ENCODE data around the gene TNFSF13B.

DNA sequence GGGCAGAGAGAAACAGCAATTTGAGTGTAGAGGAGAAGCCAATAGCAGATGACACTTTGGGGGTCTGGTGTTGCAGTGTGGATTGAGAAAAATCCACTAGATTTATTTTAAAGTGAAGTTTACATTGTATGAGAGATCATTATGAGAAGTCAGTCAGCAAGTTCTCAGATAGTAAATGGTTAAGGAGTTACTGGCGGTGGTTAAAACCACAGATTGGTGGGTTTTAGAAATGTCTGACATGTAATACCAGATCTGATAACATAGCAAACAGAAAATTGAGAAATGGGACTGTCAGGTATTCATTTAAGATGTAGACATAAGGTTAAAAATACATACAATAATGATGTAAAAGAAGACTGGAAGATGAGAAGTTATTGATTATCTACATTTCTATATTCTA is 44.1 kb upstream of the TNFSF13B start:
- TF ChIP-seq, protein P1, sequence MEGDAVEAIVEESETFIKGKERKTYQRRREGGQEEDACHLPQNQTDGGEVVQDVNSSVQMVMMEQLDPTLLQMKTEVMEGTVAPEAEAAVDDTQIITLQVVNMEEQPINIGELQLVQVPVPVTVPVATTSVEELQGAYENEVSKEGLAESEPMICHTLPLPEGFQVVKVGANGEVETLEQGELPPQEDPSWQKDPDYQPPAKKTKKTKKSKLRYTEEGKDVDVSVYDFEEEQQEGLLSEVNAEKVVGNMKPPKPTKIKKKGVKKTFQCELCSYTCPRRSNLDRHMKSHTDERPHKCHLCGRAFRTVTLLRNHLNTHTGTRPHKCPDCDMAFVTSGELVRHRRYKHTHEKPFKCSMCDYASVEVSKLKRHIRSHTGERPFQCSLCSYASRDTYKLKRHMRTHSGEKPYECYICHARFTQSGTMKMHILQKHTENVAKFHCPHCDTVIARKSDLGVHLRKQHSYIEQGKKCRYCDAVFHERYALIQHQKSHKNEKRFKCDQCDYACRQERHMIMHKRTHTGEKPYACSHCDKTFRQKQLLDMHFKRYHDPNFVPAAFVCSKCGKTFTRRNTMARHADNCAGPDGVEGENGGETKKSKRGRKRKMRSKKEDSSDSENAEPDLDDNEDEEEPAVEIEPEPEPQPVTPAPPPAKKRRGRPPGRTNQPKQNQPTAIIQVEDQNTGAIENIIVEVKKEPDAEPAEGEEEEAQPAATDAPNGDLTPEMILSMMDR (IDR thresholded peaks at IDR 0.05), result no peak
- no peak for TF ChIP-seq POLR2A (IDR thresholded peaks at IDR 0.05)
